Ovary (tissue), 3 donors: Measurements from ENCODE around the gene CCT3.

Experiments
- CTCF ChIP-seq, 3 donors: fragments of 450-650 bp in 2 of 3; fragments of 200-600 bp in 1 of 3; IDR thresholded peaks; one replicate each; pipeline versions ENCODE4 v1.5.1 to v1.8.0; 2016 to 2022; ENCODE audit warnings: antibody characterized with exemption in 3 of 3, mild to moderate bottlenecking in 1 of 3
- EP300 ChIP-seq: sonication (generic); formaldehyde crosslinking; IDR thresholded peaks from one replicate; pipeline ENCODE4 v1.6.1; 2017; ENCODE audit warnings: antibody characterized with exemption
- POLR2A ChIP-seq: fragments of 450-650 bp; IDR thresholded peaks from one replicate; pipeline ENCODE4 v1.6.1; 2017; ENCODE audit warnings: antibody characterized with exemption, mild to moderate bottlenecking, moderate library complexity
- donor health status: DM: no; HTN: no; CAD: no.

- TF ChIP-seq CTCF (IDR thresholded peaks at IDR 0.05) (no peak), POLR2A (no peak), EP300 (no peak)
Observed at GRCh38 chr1:156336242-156336641, 1.9 kb downstream of the CCT3 start.
